Anterior cingulate cortex (tissue), 58 donors: ENCODE data around the gene CTXN1.
"Not testable (repeated sequence)": the region's sequence is repeated elsewhere in the genome, so short reads cannot be mapped to it uniquely, and the experiment has no call there.

Source experiments
- DNase-seq, 58 donors: peaks; one replicate each; lab custom pipeline; 2025; lab: John Stamatoyannopoulos, UW

Gene CTXN1

DNA sequence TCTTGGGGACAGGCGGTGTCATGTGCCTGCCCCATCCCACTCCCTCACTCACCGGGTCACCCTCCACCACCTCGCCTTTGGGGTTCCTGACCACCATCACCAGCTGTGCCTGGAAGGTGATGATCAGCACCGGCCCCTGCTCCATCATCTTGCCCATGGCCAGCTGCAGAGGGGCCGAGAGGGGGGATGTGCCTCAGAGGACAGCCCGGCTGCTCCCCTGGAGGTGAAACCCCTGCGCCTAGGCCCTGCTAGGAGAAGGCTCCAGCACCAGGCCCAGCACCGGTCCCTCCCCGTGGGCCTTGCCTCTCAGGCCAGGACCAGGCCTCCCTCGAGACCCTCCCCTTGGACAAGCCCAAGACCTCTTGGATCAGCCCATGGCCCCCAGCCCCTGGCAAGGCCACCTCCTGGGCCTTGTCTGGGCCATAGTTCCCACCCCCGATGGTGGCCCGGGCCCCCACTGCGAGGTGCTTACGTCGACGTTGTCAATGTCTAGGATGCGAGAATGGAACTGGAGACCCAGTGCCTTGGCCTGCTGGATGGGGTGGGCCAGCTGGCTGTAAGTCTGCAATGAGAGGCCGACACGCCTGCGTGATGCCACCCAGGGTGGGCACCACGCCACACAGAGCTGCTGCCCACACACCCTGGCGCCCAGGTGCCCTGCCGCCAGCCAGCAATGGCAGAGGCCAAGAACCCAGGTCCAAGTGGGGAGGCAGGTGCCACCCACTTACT, 1.8 kb upstream of the CTXN1 start:
- DNase-seq = peak in 1 of 58 donors; percentile 35

DNA sequence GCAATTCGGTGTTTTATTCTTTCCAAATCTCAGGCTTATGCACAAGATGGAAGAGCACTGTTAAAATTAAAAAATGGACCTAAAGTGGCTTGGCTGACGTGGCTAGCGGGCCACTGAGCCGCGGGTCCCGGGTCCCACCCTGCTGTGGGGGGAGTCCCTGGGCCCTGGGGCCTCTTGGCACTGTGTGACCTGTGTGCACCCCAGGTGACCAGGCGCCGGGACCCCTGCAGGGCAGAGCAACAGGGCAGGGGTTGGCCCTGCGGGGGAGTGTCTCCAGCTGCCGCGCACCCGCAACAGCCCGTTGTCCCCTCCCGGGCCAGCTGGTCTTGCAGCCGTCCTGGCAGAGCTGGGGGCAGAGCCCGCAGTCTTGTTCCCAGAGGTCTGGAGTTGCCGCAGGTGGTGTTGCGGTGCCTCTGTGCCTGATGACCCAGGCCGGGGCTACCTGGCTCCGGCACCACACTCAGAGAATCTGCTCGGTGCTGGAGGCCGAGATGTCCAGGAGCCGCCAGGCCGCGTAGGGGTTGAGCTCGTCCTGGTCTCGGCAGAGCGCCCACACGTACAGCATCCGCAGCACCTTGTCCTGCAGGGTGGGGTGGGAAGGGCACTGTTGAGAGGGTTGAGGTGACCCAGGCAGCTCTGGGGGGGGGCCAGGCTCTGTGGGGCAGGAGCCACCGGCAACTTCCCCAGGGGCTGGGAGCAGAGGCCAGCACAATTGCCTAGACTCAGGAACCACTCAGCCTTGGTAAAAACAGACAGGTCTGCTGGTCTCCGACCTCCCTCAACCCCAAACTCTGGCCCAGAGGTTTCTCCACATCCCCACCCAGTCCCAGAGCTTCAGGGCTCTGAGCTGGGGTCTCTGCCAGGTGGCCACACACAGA, 1.0 kb upstream of the CTXN1 start:
- no peak for DNase-seq

DNA sequence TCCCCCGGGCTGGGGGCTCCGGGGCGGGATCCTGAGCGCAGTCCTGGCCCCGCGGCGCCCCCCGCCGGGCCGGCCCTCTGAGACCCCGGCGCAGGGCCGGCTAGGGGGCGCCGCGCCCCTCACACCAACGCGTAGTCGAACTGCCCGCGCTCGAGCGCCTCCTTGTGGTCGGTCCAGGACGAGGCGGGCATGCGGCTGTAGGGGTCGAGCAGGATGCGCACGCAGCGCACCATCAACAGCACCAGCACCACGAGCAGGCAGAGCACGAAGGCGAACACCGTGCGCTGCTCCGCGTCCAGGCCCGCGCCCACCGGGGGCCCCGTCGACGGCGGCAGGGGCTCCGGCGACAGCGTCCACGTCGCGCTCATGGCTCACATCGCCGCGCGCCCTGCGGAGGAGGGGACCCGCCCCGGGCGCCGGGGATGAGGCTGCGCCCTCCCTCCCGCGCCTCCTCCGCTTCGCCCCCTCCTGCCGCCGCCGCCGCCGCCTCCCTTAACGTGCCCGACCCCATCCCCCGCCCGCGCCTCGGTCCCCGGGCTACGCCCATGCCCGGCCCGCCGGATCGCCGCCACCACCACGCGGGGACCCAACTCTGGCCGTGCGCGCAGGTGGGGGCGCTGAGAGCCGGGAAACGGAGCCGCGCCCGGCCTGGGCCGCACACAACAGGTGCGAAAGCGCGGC, 624 bp downstream of the CTXN1 start:
- DNase-seq = peak in 29 of 58 donors; percentile 8 to 68 (median 33)

DNA sequence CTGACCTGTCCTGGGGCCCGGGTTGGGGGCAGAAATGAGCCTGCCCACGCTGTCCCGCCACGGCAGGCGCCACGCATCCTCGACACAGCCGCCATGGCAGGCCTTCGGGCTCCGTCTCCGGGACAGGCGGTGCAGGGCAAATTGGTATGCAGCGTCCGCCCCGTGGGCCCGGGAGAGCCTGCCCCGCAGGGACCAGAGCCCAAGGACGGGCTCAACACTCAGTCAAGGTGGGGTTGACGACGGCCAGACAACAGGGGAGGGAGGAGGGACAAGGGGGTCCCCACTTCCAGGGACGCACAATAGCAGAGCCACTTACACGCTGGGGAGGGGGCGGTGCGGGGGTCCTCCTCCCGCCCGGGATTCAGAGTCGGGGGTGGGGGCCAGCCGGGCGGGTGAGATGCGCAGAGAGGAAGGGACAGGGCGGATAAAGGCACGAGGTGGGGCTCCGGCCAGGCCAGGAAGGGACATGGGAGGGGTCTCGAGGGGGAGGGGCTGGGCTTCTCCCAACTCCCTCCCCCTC, 1.2 kb downstream of the CTXN1 start:
- DNase-seq = no peak

DNA sequence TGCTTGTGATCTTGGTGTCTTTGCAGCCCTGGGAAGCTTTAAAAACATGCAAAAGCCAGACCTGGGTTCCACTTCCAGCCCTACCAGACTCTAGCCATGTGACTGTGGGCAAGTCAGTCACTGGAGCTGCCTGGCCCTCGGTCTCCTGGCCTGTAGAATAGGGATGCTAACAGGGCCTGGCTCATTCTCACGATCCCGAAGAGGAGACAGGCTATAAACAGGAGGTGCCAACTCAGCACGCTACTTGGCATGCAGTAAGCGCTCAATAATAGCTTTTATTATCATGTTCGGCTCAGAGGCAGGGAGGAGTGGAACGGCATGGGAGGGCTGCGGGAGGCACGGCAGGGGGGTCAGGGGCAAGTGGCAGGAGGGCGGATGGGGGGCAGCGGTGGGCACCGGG, 1.7 kb downstream of the CTXN1 start:
- DNase-seq = peak in 3 of 58 donors; percentile 28 to 53 (median 29)

DNA sequence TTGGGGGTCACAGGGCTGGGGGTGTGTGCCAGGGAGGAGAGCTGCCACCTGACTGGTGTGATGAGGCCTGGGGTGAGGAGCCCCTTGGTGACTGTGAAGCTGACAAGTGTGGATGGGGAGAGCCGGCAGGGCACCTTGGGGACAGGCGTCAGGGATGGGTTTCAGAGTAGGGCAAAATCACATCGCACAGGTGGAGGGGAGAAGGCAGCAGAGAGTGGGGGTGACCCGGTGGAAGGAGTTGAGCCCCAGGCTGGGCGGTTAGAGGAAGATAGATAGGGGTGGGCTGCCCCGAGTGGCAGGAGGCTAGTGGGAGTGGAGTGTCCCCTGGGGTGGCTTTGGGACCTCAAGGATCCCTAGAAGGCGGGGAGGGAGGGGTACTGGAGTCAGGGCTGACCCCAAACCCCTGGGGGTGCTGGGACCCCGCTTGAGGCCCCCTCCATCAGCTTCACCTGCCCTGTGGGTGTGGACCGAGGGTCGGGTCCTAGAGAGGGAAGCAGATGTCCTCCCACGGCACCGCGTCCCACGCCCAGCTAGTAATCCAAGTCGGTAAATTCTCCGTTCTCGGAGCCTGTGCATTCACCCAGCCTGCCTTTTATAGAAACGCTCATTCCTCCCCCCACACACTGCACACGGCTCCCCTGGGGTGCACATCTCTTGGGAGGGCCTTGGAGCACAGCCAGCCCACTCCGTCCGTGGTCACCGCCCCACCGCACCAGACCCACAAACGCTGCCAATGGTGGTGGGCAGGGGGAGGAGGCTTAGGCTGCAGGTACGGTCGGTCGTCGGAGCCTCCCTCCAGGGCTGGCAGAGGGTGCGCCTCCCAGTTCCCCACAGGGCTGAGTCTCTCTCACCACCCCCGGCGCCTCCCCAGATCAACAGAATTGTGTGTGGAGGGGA, 2.4 kb downstream of the CTXN1 start:
- peak in 23 of 58 donors; percentile 13 to 79 (median 34) for DNase-seq

DNA sequence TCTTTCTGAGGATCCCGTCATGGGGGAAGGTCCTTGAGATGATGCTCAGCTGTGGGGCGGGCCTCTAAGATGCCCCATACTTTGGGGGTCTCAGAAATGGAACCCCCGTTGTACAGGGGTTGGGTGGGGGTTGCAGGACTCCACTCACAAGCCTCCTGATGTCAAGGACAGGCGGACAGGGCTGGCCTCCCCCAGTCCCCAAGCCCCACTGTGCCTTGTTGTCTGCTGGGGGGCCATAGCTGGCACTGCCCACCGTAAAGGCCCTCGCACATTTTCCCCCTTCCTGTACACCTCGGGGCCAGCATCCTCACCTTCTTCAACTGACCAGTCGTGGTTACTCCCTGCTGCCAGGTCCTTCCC, 3.1 kb downstream of the CTXN1 start:
- DNase-seq = no peak

DNA sequence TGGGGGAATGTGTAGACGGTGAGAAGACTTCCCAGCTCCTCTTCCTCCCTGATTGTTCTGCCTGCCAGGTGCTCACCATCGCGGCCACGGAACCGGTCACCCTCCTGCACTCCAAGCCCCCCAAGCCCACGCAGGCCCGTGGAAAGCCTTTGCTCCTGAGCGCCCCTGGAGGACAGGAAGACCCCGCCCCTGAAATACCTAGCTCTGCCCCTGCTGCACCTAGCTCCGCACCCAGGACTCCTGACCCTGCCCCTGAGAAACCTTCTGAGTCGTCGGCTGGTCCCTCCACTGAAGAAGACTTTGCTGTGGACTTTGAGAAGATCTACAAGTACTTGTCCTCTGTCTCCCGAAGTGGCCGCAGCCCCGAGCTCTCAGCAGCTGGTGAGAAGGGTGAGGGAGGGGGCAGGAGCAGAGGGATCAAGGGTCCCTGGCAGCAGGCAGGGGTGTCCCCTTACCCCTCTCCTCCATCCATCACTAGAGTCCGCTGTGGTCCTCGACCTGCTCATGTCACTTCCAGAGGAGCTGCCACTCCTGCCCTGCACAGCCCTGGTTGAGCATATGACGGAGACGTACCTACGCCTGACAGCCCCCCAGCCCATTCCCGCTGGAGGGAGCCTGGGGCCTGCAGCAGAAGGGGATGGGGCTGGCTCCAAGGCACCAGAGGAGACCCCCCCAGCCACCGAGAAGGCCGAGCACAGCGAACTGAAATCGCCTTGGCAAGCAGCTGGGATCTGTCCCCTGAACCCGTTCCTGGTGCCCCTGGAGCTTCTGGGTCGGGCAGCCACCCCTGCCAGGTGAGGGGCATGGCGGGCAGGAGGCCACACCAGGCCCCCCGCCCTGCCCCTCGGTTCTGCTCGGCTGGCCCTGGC, 3.7 kb downstream of the CTXN1 start:
- DNase-seq = no peak

DNA sequence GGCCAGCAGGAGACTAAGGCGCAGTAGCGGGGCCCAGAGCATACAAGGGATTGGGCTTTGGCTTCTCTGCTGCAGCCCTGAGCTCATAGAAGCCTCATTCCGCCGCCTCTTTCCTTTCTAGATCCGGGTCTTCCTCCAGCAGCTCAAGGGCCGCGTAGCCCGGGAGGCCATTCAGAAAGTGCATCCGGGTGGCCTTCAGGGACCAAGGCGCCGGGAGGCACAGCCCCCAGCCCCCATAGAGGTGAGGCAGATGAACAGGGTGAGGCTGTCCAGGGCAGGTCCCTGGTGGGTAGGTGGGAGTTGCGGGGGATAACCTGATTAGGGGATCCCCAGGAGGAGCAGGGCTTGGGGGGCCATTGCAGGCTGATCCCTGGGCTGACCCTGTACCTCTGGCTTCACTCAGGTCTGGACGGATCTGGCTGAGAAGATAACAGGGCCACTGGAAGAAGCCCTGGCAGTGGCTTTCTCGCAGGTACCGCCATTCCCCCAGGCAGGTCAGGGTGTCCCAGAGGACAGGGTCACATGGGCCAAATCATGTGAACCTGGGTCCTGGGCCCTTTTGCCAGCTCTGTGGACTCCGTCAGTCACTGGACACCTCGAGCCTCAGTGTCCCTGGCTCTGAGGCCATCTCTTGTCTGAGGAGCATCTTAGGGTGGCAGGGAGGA, 4.5 kb downstream of the CTXN1 start:
- DNase-seq = peak in 3 of 58 donors; percentile 44 to 58 (median 53)

DNA sequence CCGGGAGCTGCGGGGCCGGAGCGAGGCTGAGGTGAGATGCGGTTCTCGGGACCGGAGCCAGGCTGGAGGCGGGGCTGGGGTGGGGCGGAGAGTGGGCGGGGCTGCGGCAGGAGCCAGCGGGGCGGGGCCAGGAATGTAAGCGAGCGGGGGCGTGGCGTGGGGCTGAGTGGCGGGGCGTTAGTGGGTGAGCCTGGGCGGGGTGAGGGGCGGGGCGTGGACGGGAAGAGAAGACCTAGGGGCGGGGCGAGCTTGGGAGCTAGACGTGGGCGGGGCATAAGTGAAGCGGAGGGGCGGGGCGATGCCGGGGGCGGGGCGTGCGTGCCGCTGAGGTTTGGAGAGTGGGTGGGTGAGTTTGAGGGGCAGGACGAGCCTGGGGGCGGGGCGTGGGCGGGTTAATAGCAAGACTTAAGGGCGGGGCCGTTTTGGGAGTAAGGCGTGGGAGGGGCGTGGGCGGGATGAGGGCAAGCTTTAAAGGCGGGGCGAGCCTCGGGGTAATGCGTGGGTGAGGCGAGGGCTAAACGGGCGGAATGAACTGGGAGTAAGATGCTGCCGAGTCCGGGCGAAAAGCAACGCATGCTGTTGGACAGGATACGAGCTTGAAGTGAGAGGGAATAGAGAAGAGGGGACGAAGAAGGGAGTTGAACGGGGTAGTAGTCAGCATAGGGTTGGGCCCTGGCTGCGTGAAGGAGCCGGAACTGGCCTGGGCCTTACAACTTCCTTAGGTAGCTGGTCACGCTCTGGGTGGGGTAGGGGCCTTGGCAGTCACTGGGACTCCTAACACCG, 5.2 kb downstream of the CTXN1 start:
- DNase-seq = peak; percentile 70 to 100 (median 97)

DNA sequence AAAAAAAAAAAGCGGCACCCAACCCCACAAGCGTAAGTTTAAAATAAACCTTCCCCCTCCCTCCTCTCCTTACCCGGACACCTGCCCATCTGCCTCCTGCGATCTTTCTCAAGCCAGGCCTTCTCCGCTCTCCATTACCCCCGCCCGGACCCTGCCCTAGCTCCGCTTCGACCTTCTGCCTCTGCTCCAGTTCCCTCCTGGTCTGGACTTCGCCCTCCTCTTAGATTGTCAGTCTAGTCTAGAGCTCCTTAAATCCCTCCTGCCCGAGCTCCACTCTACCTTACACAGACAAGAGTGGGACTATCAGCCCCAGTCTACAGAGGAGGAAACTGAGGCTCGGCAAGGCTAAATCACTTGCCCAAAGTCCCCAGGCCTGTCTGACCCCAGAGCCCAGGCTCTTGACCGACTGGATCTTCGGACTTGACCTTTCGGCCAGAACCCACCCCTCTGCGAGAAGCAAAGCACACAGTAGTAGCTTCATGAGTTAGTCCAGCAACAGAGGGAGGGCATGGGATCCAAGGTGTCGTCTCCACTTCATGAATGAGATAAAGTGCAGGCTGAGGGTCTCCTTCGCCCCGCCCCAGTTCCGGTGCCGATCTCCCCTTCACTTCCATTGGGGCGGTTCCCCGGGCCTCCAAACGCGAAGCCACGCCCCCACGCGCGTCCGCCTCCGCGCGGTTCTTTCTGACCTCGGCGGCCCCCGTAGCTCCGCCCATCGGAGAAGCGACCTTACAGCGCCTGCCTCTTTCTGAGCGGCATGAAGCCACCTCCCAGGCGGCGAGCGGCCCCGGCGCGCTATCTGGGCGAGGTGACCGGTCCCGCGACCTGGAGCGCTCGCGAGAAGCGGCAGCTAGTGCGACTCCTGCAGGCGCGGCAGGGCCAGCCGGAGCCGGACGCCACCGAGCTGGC, 6.1 kb downstream of the CTXN1 start, which contains the start of gene SNAPC2:
Gene SNAPC2, plus strand, starts transcription at position 729 of the 909 bp plus-strand sequence. Its CDS starts 29 bp downstream, at position 758.
- DNase-seq = peak; percentile 65 to 97 (median 92)

DNA sequence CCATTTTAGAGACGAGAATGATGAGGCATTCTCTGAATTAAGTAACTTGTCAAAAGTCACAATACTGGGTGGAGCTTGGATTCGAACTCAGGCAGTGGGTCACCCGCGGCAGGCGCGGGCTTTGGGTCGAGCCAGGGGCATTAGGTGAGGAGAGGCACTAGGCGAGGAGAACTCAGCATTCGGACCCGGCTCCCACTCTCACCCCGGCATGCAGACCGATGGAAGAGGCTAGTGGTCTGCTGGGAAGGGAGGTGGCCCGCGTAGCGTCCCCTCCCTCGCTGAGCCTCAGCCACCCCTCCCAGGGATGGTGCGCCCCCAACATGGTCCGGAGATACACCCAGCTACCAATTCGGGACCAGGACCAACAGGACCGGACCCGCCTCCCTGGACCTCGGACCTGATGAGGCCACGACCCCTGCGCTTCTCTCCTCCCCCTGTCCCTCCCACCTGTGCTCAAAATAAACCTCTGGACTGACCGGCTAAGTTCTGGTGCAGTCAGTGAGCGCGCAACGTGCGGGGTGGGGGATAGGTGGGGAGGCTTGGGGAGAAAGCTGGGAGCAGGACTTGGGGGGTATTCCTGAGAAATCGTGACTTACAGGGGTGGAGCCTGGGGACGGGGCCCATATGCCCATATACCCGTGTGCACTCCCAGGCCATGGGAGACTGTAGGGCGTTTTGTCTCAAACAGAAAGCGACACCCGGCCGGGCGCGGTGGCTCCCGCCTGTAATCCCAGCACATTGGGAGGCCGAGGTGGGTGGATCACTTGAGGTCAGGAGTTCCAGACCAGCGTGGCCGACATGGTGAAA, 7.1 kb downstream of the CTXN1 start:
- DNase-seq = peak in 1 of 58 donors; percentile 4

DNA sequence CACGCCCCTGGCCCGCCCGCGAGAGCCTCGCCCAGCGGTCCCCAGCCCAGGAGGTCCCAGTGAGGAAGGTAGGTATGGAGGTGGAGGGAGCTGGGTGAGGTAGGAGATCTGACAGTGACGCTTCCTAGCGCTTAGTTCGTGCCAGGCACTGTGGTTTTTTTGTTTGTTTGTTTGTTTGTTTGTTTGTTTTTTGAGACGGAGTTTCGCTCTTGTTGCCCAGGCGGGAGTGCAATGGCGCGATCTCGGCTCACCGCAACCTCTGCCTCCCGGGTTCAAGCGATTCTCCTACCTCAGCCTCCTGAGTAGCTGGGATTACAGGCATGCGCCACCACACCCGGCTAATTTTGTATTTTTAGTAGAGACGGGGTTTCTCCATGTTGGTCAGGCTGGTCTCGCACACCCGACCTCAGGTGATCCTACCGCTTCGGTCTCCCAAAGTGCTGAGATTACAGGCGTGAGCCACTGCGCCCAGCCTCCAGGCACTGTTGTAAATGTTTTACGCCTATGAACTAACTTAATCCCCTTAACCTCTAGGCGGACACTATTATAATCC, 7.8 kb downstream of the CTXN1 start:
- DNase-seq = not testable (repeated sequence)

DNA sequence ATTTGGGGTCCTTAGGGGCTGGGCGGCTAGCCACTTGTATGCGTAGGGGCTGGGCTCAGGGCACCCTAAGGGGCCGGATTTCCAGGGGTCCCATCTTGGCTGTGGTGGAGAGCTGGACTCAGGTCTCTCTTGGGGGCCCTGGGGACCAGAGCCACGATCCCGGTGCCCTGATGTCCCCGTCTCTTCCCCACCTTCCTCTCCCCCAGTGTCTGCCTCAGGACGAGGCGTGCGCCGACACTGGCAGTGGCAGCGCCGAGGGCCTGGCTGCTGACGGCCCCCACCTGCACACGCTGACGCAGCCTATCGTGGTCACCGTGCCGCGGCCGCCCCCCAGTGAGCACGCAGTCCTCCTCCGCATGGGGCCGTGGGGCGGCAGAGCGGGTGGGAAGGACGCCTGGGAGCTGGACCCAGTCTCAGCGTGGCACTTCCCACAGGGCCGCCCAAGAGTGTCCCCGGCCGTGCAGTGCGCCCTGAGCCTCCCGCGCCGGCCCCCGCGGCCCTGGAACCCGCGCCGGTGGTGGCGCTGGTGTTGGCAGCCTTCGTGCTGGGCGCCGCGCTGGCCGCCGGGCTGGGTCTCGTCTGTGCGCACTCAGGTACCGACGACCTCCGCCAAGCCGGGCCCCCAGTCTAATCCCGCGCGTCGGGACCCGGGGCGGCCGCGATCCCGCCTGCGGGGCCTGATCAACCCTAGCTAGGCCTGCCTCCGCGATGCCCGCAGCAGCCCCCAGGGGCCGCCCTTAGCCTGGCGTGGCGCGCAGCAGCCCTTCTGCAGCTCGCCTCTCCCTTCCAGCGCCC, 8.5 kb downstream of the CTXN1 start:
- DNase-seq = peak in 27 of 58 donors; percentile 14 to 74 (median 35)
